22Rv1 (cell line): ENCODE results near the gene SPINT4.

Experiments used
- CTCF ChIP-seq: fragments of 450-650 bp; IDR thresholded peaks from 2 replicates; pipeline ENCODE4 v1.5.1; 2017; ENCODE audit warnings: mild to moderate bottlenecking
- ZFX ChIP-seq: fragments of 450-650 bp; IDR thresholded peaks from 2 replicates; pipeline ENCODE4 v1.6.1; 2017; ENCODE audit warnings: antibody characterized with exemption, borderline replicate concordance

- TF ChIP-seq CTCF (no peak), ZFX (no peak)
These were observed 29.6 kb downstream of the SPINT4 start for GRCh38 chr20:45751721-45752120.
